ENCODE data around the gene ARFGEF2. TPM values are rescaled to one million over a fixed set of nuclear protein-coding genes. Genes with fewer than 3 reads are reported as not detected.
"Not testable (repeated sequence)": the region's sequence is repeated elsewhere in the genome, so short reads cannot be mapped to it uniquely, and the experiment has no call there.

ARFGEF2 gene
- total and polyA plus RNA-seq, 4 donors: 7.4 to 35.1 (median 20.1) TPM

DNA sequence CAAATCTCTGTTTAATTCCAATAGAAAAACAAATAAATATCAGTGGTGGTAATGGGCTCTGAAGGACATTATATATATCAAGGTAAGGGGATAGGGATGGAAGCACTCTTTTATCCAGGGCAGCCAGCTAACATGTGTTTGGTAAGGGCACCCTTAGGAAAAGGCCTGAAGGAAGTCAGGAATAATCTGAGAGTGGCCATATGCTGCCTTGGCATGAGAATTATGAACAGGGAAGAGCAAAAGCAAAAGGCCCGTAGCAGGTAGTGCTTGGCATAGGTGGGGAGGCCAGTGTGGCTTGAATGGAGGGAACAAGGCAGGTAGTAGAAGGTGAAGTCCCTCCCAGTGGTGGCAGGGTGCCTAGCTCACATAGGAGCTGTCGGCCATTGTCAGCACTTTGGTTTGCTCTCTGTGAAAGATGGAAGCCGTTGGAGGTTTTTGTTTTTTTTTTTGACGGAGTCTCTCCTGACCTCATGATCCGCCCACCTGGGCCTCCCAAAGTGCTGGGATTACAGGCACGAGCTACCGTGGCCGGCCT, 85.0 kb downstream of the ARFGEF2 start:
- Histone ChIP-seq H3K4me3 (no peak overlapping the region), H3K27me3 (ENCODE audit: control insufficient read depth in 3 of 3, insufficient read depth in 3 of 3, low read length in 2 of 3) (no peaks in the 10 kb centered on the region), H3K27ac (ENCODE audit: low read depth in 1 of 2, low read length in 1 of 2) (no peak overlapping the region), H3K36me3 (ENCODE audit: control insufficient read depth in 4 of 4, insufficient read depth in 4 of 4, low read length in 4 of 4) (peaks cover 17 to 27% (median 25%) of the 10 kb centered on the region in 4 donors), H3K9ac (ENCODE audit: insufficient read depth in 1 of 2, low read length in 2 of 2) (no peak overlapping the region), H3K4me1 (ENCODE audit: control insufficient read depth in 5 of 5, insufficient read depth in 5 of 5, low read length in 5 of 5) (no peaks in the 10 kb centered on the region), H3K9me3 (ENCODE audit: control insufficient read depth in 4 of 4, insufficient read depth in 3 of 4, low read length in 3 of 4) (peaks cover 0 to 2% (median 0%) of the 10 kb centered on the region in 4 donors)
- WGBS, 2 donors: 90 to 93% methylated on average over 8 of the region's 8 CpGs
- ATAC-seq (ENCODE audit: insufficient read depth, low FRiP score) (no peak), DNase-seq (no peak)
- TF ChIP-seq, protein P1, sequence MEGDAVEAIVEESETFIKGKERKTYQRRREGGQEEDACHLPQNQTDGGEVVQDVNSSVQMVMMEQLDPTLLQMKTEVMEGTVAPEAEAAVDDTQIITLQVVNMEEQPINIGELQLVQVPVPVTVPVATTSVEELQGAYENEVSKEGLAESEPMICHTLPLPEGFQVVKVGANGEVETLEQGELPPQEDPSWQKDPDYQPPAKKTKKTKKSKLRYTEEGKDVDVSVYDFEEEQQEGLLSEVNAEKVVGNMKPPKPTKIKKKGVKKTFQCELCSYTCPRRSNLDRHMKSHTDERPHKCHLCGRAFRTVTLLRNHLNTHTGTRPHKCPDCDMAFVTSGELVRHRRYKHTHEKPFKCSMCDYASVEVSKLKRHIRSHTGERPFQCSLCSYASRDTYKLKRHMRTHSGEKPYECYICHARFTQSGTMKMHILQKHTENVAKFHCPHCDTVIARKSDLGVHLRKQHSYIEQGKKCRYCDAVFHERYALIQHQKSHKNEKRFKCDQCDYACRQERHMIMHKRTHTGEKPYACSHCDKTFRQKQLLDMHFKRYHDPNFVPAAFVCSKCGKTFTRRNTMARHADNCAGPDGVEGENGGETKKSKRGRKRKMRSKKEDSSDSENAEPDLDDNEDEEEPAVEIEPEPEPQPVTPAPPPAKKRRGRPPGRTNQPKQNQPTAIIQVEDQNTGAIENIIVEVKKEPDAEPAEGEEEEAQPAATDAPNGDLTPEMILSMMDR (IDR thresholded peaks at IDR 0.05; ENCODE audit: control extremely low read depth, extremely low read depth): no peak

GRCh38 chr20:49009899-49010631, 88.6 kb downstream of the ARFGEF2 start:
- peaks cover 36 to 46% (median 41%) of the 10 kb centered on the region in 4 donors for H3K36me3 ChIP-seq (ENCODE audit: control insufficient read depth in 4 of 4, insufficient read depth in 4 of 4, low read length in 4 of 4)
- no peak overlapping the region for H3K9ac ChIP-seq (ENCODE audit: insufficient read depth in 1 of 2, low read length in 2 of 2)

DNA sequence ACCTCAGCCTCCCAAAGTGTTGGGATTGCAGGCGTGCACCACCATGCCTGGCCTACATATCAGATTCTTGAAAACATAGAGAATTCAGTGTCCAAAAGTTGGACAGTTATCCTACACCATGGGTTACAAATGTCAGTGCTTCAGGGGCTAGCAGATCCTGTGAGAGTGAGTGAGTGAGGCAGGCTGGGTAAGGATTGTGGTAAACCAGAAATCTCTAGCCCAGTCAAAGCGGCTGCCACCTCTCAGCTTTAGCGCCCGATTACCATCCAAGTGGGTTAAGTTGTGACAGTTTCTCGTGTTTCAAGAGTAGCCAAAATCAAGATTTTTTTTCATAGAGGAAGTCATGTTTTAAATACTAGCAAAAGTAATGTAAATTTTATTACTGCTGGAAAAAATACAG, 102.7 kb downstream of the ARFGEF2 start:
- H3K4me1 ChIP-seq (ENCODE audit: control insufficient read depth in 5 of 5, insufficient read depth in 5 of 5, low read length in 5 of 5): no peaks in the 10 kb centered on the region
- no peaks in the 10 kb centered on the region for H3K27me3 ChIP-seq (ENCODE audit: control insufficient read depth in 3 of 3, insufficient read depth in 3 of 3, low read length in 2 of 3)
- TF ChIP-seq, protein P1 (IDR thresholded peaks at IDR 0.05; ENCODE audit: control extremely low read depth, extremely low read depth): no peak
- no peak overlapping the region for H3K9ac ChIP-seq (ENCODE audit: insufficient read depth in 1 of 2, low read length in 2 of 2)
- peaks cover 29 to 51% (median 37%) of the 10 kb centered on the region in 4 donors for H3K36me3 ChIP-seq (ENCODE audit: control insufficient read depth in 4 of 4, insufficient read depth in 4 of 4, low read length in 4 of 4)
- no peaks in the 10 kb centered on the region for H3K9me3 ChIP-seq (ENCODE audit: control insufficient read depth in 4 of 4, insufficient read depth in 3 of 4, low read length in 3 of 4)
- H3K27ac ChIP-seq (ENCODE audit: low read depth in 1 of 2, low read length in 1 of 2): no peak overlapping the region
- DNase-seq (no peak), ATAC-seq (ENCODE audit: insufficient read depth, low FRiP score) (no peak)
- no peak overlapping the region for H3K4me3 ChIP-seq
- WGBS, 2 donors: 90 to 93% methylated on average over 5 of the region's 5 CpGs

More at GRCh38 chr20:49009899-49010631, 88.6 kb downstream of the ARFGEF2 start:
- no peak for DNase-seq
- H3K4me3 ChIP-seq: no peak overlapping the region
- peaks cover 0 to 2% (median 0%) of the 10 kb centered on the region in 4 donors for H3K9me3 ChIP-seq (ENCODE audit: control insufficient read depth in 4 of 4, insufficient read depth in 3 of 4, low read length in 3 of 4)
- TF ChIP-seq, protein P1 (IDR thresholded peaks at IDR 0.05; ENCODE audit: control extremely low read depth, extremely low read depth): no peak
- H3K4me1 ChIP-seq (ENCODE audit: control insufficient read depth in 5 of 5, insufficient read depth in 5 of 5, low read length in 5 of 5): peaks cover 0 to 4% (median 0%) of the 10 kb centered on the region in 5 donors
- no peak for ATAC-seq (ENCODE audit: insufficient read depth, low FRiP score)
- H3K27ac ChIP-seq (ENCODE audit: low read depth in 1 of 2, low read length in 1 of 2): no peak overlapping the region
- no peaks in the 10 kb centered on the region for H3K27me3 ChIP-seq (ENCODE audit: control insufficient read depth in 3 of 3, insufficient read depth in 3 of 3, low read length in 2 of 3)
- 97 to 98% methylated on average over 12 of the region's 12 CpGs for WGBS, 2 donors

DNA sequence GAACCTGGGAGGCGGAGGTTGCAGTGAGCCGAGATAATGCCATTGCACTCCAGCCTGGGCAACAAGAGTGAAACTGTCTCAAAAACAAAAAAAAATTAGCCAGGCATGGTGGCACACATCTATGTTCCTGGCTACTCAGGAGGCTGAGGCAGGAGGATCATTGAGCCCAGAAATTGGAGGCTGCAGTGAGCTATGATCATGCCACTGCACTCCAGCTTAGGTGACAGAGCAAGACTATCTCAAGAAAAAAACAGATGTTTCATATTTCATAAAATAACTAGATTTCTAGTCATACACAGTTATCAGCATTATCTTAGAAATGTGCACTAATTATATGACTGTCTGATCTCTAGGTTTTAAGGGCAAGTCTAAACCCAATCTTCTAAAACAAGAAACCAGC, 106.7 kb downstream of the ARFGEF2 start:
- H3K9ac ChIP-seq (ENCODE audit: insufficient read depth in 1 of 2, low read length in 2 of 2); DNase-seq; ATAC-seq (ENCODE audit: insufficient read depth, low FRiP score); H3K27ac ChIP-seq (ENCODE audit: low read depth in 1 of 2, low read length in 1 of 2); H3K4me3 ChIP-seq; H3K4me1 ChIP-seq (ENCODE audit: control insufficient read depth in 5 of 5, insufficient read depth in 5 of 5, low read length in 5 of 5); H3K9me3 ChIP-seq (ENCODE audit: control insufficient read depth in 4 of 4, insufficient read depth in 3 of 4, low read length in 3 of 4); H3K27me3 ChIP-seq (ENCODE audit: control insufficient read depth in 3 of 3, insufficient read depth in 3 of 3, low read length in 2 of 3): not testable (repeated sequence)
- WGBS, 2 donors: 99 to 100% methylated on average over 2 of the region's 2 CpGs
- H3K36me3 ChIP-seq (ENCODE audit: control insufficient read depth in 4 of 4, insufficient read depth in 4 of 4, low read length in 4 of 4): peaks cover 21 to 53% (median 36%) of the 10 kb centered on the region in 4 donors

All from lung (tissue), 12 donors.